K562 (cell line): Measurements from ENCODE around the gene TEX9.

Experiments
- TF ChIP-seq, protein P1 (sequence below): fragments of 450-650 bp; IDR thresholded peaks from 2 replicates; pipeline ENCODE4 v1.7.0; 2016; ENCODE audit warnings: borderline replicate concordance
- TF ChIP-seq, protein P2 (sequence below): fragments of 250-450 bp; sonication (Bioruptor Pico); IDR thresholded peaks from 2 replicates; pipeline ENCODE4 v1.5.0; 2020; ENCODE audit warnings: mild to moderate bottlenecking

DNA sequence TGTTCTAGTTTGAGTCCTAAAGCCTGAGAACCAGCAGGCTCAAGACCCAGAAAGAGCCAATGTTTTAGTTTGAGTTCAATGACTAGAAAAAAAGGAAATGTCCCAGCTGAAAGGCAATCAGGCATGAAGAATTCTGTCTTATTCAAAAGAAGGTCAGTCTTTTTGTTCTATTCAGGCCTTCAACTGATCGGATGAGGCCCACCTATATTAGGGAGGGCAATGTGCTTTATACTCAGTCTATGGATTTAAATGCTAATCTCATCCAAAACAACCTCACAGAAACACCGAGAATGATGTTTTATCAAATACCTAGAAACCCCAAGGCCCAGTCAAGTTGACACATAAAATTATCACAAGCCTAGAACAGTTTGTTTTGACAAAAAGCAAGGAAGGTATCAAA is 95.7 kb downstream of the TEX9 start:
- TF ChIP-seq, protein P1, sequence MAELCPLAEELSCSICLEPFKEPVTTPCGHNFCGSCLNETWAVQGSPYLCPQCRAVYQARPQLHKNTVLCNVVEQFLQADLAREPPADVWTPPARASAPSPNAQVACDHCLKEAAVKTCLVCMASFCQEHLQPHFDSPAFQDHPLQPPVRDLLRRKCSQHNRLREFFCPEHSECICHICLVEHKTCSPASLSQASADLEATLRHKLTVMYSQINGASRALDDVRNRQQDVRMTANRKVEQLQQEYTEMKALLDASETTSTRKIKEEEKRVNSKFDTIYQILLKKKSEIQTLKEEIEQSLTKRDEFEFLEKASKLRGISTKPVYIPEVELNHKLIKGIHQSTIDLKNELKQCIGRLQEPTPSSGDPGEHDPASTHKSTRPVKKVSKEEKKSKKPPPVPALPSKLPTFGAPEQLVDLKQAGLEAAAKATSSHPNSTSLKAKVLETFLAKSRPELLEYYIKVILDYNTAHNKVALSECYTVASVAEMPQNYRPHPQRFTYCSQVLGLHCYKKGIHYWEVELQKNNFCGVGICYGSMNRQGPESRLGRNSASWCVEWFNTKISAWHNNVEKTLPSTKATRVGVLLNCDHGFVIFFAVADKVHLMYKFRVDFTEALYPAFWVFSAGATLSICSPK, result no peak
- TF ChIP-seq, protein P2, sequence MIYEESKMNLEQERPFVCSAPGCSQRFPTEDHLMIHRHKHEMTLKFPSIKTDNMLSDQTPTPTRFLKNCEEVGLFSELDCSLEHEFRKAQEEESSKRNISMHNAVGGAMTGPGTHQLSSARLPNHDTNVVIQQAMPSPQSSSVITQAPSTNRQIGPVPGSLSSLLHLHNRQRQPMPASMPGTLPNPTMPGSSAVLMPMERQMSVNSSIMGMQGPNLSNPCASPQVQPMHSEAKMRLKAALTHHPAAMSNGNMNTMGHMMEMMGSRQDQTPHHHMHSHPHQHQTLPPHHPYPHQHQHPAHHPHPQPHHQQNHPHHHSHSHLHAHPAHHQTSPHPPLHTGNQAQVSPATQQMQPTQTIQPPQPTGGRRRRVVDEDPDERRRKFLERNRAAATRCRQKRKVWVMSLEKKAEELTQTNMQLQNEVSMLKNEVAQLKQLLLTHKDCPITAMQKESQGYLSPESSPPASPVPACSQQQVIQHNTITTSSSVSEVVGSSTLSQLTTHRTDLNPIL (CRISPR knock-in tag), result no peak
